GM12873 (cell line): ENCODE data around the gene ZBTB46.

Experiments
- TF ChIP-seq, protein P1 (sequence below): IDR thresholded peaks from 2 replicates; pipeline ENCODE4 v1.5.1; 2012; ENCODE audit warnings: low read depth, mild to moderate bottlenecking, moderate library complexity, low read length, control low read depth; ENCODE audit not compliant: insufficient read depth; ENCODE audit errors: missing control alignments

ZBTB46 gene

GRCh38 chr20:63810730-63811490 lies 20.2 kb downstream of the ZBTB46 start:
- TF ChIP-seq, protein P1, sequence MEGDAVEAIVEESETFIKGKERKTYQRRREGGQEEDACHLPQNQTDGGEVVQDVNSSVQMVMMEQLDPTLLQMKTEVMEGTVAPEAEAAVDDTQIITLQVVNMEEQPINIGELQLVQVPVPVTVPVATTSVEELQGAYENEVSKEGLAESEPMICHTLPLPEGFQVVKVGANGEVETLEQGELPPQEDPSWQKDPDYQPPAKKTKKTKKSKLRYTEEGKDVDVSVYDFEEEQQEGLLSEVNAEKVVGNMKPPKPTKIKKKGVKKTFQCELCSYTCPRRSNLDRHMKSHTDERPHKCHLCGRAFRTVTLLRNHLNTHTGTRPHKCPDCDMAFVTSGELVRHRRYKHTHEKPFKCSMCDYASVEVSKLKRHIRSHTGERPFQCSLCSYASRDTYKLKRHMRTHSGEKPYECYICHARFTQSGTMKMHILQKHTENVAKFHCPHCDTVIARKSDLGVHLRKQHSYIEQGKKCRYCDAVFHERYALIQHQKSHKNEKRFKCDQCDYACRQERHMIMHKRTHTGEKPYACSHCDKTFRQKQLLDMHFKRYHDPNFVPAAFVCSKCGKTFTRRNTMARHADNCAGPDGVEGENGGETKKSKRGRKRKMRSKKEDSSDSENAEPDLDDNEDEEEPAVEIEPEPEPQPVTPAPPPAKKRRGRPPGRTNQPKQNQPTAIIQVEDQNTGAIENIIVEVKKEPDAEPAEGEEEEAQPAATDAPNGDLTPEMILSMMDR: no peak

DNA sequence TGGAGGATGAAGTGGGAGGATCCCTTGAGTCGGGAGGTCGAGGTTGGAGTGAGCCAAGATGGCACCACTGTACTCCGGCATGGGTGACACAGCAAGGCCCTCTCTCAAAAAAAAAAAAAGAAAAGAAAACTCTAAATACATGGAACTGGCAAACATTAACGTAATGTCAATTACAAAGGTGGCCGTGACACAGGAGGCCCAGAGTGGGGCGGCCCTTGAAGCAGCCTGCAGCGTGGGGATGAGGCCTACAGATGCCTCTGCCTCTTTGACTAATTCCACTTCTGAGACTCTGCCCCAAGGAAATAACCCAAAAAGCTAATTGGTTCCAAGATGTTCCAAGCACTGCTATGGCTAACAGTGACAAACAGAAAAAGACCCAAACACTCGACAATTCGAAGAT lies 21.2 kb downstream of the ZBTB46 start:
- TF ChIP-seq, protein P1: no peak

- TF ChIP-seq, protein P1: no peak
Measured at GRCh38 chr20:63808964-63809674, 21.9 kb downstream of the ZBTB46 start.

DNA sequence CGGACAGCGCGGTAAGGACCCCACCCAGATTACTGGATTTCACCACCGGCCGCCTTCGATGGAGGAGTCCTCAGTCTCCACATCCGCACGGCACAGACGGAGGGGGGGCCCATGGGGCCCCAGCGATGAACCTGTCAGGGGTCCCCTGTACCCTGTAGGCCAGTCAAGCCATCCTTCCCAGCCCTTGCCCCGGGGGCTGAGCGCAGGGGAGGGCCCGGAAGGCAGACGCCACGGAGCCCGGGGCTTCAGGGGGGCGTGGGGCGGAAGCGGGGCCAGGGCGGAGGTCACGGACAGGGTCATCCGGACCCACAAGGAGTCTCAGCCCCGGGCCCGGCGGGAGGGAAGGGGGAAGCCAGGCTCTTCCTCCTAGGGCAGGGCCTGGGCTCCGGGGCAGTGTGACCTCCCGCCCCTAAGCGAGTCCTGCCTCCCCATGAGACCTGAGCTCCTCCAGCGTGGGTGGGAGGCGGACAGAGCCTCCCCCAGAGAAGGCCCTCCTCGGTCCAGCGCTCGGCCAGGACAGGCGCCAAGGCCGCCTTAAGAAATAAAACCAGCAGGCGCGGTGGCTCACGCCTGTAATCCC lies 22.8 kb downstream of the ZBTB46 start:
- TF ChIP-seq, protein P1: no peak

DNA sequence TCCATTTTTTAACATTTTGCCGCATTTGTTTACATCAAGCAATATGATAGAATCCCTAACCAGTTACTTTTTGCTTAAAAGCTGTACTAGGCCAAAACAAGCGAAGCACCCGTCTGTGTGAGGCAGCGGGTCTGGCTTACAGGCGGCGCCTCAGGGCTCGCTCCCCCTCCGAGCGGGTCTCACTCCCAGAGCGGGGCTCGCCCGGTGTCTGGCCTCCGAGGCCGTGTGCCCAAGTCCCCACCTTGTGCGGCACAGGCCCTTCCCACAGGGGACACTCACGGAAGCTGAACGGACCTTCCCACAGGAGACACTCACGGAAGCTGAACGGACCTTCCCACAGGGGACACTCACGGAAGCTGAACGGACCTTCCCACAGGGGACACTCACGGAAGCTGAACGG lies 23.4 kb downstream of the ZBTB46 start:
- TF ChIP-seq, protein P1: no peak

GRCh38 chr20:63804308-63804636 lies 26.8 kb downstream of the ZBTB46 start:
- TF ChIP-seq, protein P1: no peak

GRCh38 chr20:63802469-63803240 lies 28.4 kb downstream of the ZBTB46 start:
- TF ChIP-seq, protein P1: no peak
